Measurements from ENCODE around the gene CASTOR1.

The CASTOR1 gene

DNA sequence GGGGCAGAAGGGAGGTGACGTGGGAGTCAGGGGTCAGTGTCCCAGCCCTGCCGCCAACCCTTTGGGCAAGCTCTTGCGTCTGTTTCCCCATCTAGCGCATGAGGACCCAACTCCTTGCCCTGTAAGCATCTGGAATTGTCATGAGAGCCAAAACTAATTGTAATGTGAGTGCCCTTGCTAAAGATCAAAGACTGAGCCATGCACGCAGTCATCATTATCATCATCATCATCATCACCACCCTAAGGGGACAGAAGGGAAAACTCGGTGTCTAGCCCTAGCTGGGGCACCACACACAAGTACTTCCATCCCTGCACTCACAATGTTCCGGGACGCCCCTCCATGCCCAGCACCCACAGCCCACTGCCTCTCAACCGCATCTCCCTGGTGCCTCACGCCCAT is 45.2 kb downstream of the CASTOR1 start:
- no peak for DNase-seq

DNA sequence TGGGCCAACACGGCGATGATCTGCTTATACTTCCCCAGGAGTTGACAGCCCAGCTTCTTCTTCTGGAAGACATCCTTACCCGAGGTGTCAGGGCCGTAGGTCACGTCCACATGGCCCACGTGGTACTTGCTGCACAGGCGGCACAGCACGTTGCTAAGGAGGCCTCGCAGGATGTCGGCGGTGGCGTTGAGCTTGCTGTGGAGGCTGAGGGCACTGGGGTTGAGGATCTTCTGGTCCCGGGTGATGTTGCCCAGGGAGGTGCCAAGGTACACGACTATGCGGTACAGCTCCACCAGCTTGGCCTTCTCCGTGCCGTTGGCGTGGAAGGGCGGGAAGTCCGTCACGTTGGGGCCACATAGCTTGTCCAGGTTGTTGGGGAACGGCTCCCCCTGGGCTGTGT is 45.6 kb downstream of the CASTOR1 start:
- DNase-seq: no peak

DNA sequence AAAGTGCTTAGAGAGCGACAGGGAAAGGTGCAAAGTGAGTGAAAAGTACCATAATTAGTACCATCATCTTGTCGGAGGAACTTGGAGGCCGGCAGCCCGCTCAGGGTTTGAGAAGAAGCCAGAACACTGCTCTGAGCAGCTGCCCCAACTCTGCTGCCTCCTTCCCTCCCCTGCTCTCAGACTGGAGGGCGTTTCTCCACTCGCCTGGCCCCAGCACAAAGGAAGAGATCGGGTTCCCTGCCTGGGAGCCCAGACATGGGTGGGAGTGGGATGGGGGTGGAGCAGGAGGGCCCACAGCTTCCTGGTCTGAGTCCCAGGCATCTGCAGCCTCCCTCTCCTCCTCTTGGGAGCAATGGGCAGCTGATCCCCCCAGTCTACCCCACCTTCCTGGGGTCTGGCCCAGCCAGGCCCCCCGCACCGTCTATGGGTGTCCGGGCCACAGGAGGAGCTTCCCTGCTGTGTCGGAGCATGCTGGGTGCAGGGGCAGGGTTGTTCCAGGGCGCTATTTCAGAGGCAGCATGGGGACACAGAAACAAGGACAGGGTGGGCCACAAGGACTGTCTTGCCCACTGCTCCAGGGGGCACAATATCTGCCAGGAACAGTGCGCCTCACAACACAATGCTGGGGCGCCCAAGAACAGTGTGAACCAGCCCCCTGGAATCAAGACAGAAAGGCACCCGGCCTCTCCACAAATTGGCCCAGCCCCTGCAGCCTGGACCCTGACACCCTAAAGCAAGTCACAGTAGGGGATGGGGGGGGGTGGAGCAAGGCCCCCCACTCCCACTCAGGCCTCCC is 47.5 kb downstream of the CASTOR1 start:
- peak; percentile 49 for DNase-seq

DNA sequence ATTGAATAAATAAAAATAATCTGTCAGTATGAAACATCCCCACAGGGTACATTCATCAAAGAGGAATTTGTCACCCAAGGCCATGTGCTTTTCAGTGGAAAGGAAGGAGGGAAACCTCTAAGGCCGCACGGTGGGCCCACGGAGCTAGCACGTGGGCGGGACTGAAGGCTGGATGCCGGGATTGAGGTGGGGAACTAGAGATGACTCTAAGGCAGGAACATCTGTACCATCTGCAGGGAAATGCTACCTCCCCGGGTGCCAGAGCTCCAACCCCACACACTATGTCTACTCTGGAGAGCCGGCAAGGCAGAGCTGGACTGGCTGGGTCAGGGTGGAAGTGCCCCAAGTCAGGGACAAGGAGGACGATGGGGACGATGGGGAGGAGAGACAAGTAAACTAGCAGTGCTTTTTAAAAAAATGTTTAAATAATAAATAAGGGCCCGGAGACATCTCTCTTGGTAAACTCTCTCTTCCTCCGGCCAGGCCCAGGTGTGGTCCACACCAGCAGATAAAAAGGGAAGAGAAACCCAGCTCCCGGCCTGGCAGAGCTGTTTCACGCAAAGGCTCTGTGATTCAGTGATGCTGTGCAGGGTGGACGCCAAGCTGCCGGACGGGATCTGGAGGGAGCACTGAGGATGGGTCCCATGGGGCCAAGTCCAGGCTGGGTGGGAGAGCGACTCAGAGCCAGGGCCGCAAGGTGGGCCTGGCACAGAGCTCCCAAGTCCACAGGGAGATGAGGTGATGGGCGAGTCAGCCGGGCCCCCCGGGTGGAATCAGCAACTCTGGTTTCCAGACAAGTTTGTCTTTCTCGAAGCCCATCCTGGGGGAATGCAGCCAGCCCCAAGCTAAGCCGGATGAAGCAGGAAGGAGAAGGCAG is 48.5 kb downstream of the CASTOR1 start:
- peak; percentile 84 for DNase-seq

DNA sequence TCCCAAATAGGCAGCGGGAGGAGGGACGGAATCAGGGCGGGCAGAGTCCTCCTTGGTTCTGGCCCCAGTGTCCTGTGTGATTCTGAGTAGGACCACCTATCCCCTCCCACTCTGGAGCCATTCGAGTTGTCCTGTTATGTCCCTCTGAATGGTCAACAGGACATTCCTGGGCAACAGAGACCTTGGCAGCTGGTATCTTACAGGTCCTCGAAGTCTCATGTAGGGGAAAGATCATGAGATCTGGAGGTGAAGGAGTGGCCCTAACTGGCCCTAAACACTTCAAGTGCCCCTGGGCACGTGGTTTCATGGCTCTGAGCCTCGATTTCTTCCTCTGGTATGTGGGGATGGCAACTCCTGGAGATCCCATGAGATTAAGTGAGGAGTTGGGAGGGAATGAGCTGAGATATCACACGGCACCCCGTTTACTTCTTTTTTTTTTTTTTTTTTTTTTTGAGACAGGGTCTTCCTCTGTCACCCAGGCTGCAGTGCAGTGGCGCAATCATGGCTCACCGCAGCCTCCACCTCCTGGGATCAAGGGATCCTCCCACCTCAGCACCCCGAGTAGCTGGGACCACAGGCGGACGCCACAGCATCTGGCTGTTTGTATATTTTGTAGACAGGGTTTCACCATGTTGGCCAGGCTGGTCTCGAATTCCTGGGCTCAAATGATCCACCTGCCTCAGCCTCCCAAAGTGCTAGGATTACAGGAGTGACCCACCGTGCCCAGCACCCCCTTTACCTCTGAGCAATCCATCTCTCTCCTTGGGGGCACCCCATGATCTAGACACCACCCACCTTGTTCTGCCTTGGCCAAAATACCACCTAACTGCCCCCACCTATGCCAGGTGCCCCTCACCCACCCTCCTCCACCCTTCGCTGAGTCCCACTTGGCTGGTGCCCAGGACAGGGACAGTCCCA is 49.6 kb downstream of the CASTOR1 start:
- DNase-seq: no peak

DNA sequence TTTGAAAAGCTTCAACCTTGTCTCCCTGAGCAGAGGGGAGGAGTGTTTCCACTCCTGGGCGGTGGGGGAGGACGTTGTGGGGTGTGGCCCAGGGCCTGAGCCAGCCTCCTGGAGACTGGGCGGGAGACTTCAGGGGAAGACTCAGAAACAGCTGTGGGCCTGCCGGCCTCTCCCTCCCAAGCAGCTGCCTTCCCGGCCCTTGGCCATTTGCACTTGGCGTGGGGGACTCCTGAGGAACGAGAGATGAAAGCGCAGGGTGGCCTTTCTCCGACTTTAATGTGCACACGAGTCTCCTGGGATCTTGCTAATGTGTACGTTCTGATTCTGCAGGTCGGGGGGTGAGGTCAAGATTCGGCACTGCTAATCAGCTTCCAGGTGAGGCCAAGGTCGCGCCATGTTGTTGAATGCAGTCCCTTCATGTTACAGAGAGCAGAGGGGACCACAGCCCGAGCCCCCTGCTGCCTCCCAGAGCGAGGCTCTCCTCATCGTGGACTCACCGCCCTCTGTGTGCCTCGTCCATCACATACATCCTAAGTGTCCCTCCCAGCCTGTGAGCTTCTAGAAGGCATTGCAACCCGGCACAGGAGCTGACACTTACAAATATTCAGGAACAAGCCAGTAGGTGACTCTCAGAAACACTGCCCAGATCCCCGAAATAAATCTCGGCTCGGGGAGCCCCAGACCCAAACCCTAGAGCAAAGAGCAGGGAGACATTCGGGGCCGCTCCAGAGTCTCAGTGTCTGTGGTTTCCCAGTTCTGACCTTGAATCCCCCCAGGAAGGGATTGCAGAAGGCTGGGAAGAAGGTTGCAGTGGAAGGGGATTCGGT is 50.4 kb downstream of the CASTOR1 start:
- DNase-seq: peak; percentile 75

DNA sequence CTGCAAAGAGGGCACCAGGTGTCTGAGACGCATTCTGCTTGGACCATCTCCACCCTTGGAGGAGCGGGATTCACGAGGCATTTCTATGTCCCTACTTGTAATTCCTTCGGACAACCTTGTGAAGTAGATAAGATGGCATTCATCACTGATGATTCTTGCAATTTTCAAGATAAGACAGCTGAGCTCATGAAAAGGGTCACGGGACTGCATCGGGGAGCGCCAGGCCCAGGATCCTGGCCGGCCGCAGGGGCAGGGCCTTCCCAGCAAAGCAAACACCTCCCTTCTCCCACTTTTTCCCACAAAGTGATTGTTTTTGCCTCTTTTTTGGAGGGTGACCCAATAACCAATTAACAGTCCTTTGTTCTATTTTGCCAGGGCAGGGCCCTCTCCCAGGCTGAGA is 51.2 kb downstream of the CASTOR1 start:
- no peak for DNase-seq

DNA sequence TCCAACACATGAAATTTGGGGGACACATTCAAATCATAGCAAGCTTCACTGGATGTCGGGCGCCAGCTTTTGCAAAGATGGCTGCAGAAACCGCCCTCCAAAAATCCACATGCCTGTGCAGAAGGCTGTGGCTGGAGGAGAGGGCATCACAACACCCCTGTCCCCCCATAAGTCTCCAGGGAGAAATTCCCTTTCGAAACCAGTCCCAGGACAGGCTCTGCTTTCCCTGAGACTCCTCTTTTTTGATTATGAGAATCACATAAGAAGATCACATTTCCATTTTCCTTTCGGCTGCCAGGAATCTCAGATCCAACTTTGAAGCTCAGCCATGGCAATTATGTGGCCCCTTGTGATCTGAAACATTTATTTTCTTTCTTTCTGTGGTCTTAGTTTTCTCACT is 52.4 kb downstream of the CASTOR1 start:
- no peak for DNase-seq

DNA sequence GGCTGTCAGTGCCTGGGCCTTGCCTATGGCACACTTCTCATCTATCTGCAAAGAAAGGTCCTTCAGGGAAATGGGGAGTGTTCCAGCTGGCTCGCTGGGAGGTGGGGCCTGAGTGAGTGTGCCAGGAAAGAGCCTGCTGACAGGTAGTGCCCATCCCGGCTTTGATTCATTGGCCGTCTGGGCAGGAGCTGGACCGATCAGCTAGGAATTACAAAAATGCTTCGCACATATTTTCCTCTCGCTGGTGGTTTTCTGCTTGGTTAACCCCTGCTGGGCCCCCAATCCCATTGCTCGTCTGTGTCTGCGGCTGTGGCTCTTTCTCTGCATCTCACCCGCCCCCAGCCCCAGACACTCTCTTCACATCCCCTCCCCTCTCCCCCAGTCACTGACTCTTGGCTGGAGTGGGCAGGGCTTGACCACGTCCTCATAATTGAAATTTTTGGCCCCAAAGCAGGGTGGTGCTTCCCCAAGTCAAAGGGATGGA is 53.6 kb downstream of the CASTOR1 start:
- peak; percentile 99 for DNase-seq
